ENCODE measurements around the gene PAMR1.

DNA sequence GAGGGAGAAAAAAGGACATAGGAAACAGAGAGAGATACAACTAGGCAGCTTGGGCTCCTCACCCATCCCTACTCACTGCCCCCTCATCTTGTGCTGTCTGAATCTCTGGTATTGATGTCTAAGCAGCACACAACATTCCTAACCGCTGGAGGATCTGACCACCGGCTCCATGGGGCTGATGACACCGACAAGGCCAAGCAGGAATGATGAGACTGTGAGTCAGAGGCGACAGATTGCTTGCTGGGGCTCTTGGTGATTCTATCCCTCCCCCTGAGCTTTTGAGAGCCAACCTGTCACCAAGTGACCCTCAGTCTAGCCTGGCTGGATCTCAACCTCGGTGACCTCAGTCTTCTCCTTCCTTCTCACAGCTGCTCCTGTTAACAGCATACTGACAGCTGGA lies 13.8 kb downstream of the PAMR1 start:
- TF ChIP-seq FOXM1 (IDR thresholded peaks at IDR 0.05; ENCODE audit: borderline replicate concordance, low read depth) (no peak), TEAD4 (IDR thresholded peaks at IDR 0.05) (no peak), RAD21 (IDR thresholded peaks at IDR 0.05; ENCODE audit: low read depth) (no peak), EP300 (IDR thresholded peaks at IDR 0.05; ENCODE audit: borderline replicate concordance) (no peak), CEBPB (IDR thresholded peaks at IDR 0.05) (no peak), TAF1 (IDR thresholded peaks at IDR 0.05; ENCODE audit: low read depth) (no peak), NFIC (IDR thresholded peaks at IDR 0.05) (no peak), ZBTB7A (IDR thresholded peaks at IDR 0.05; ENCODE audit: low read depth) (no peak), EGR1 (IDR thresholded peaks at IDR 0.05) (no peak), TCF12 (IDR thresholded peaks at IDR 0.05; ENCODE audit: low read depth) (no peak), CREB1 (IDR thresholded peaks at IDR 0.05; ENCODE audit: low read depth) (no peak)
- TF ChIP-seq, protein P1, sequence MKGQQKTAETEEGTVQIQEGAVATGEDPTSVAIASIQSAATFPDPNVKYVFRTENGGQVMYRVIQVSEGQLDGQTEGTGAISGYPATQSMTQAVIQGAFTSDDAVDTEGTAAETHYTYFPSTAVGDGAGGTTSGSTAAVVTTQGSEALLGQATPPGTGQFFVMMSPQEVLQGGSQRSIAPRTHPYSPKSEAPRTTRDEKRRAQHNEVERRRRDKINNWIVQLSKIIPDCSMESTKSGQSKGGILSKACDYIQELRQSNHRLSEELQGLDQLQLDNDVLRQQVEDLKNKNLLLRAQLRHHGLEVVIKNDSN (IDR thresholded peaks at IDR 0.05): no peak
- TF ChIP-seq, protein P2, sequence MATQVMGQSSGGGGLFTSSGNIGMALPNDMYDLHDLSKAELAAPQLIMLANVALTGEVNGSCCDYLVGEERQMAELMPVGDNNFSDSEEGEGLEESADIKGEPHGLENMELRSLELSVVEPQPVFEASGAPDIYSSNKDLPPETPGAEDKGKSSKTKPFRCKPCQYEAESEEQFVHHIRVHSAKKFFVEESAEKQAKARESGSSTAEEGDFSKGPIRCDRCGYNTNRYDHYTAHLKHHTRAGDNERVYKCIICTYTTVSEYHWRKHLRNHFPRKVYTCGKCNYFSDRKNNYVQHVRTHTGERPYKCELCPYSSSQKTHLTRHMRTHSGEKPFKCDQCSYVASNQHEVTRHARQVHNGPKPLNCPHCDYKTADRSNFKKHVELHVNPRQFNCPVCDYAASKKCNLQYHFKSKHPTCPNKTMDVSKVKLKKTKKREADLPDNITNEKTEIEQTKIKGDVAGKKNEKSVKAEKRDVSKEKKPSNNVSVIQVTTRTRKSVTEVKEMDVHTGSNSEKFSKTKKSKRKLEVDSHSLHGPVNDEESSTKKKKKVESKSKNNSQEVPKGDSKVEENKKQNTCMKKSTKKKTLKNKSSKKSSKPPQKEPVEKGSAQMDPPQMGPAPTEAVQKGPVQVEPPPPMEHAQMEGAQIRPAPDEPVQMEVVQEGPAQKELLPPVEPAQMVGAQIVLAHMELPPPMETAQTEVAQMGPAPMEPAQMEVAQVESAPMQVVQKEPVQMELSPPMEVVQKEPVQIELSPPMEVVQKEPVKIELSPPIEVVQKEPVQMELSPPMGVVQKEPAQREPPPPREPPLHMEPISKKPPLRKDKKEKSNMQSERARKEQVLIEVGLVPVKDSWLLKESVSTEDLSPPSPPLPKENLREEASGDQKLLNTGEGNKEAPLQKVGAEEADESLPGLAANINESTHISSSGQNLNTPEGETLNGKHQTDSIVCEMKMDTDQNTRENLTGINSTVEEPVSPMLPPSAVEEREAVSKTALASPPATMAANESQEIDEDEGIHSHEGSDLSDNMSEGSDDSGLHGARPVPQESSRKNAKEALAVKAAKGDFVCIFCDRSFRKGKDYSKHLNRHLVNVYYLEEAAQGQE (IDR thresholded peaks at IDR 0.05; ENCODE audit: low read depth): no peak
- TF ChIP-seq, protein P3, sequence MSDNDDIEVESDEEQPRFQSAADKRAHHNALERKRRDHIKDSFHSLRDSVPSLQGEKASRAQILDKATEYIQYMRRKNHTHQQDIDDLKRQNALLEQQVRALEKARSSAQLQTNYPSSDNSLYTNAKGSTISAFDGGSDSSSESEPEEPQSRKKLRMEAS (IDR thresholded peaks at IDR 0.05): no peak
